ENCODE measurements around the gene GDF10. TPM values are rescaled to one million over a fixed set of nuclear protein-coding genes. Genes with fewer than 3 reads are reported as not detected.
A peak's percentile ranks its signal among the peaks of the same experiment; 100 is the strongest.

Gene GDF10
- total RNA-seq, 4 donors from 2014 or later: 0.23 to 3.9 (median 1.0) TPM

DNA sequence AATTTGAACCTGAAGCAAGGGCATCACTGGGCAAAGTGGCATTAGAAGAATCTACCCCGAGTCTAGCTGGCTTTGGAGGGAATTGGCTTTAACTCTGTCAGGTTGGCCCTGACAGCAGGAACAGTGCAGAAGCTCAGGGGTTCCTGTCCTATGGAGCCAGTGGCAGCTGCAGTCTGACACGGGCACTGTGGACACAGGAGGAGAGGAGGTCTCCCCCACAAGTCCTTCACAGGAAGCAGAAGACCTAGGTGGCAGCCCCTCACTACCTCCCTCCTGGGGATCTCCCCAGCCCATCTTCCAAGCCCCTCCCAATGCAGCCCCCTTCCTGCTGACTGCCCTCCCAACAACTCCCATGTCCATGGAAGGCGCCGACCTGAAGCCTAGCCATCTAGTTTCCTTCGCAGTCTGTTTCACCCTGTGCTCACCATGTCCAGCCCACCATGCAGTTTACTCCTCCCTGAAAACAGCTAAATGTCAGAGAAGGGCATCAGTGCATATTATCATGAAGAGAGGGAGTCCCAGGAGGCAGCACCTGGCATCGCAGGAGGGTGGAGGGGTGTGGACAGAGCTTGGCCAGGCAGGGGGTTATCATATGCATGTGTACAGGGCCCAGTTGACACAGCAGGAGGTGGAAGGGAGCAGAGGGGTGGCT, 17.9 kb upstream of the GDF10 start:
- intact Hi-C loops (cut with DNase I; ENCODE audit: low total_unique reads): no loop called here
- DNase-seq (ENCODE audit: low spot score in 2 of 2): peak in 1 of 2 donors; percentile 76
- 84 to 89% methylated on average over 6 of the region's 6 CpGs for WGBS, 2 donors
- no peak for TF ChIP-seq POLR2A (IDR thresholded peaks at IDR 0.05)
- TF ChIP-seq, protein P1, sequence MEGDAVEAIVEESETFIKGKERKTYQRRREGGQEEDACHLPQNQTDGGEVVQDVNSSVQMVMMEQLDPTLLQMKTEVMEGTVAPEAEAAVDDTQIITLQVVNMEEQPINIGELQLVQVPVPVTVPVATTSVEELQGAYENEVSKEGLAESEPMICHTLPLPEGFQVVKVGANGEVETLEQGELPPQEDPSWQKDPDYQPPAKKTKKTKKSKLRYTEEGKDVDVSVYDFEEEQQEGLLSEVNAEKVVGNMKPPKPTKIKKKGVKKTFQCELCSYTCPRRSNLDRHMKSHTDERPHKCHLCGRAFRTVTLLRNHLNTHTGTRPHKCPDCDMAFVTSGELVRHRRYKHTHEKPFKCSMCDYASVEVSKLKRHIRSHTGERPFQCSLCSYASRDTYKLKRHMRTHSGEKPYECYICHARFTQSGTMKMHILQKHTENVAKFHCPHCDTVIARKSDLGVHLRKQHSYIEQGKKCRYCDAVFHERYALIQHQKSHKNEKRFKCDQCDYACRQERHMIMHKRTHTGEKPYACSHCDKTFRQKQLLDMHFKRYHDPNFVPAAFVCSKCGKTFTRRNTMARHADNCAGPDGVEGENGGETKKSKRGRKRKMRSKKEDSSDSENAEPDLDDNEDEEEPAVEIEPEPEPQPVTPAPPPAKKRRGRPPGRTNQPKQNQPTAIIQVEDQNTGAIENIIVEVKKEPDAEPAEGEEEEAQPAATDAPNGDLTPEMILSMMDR (IDR thresholded peaks at IDR 0.05): no peak
- no peak overlapping the region for H3K4me3 ChIP-seq (ENCODE audit: low read depth, poor library complexity, severe bottlenecking)

DNA sequence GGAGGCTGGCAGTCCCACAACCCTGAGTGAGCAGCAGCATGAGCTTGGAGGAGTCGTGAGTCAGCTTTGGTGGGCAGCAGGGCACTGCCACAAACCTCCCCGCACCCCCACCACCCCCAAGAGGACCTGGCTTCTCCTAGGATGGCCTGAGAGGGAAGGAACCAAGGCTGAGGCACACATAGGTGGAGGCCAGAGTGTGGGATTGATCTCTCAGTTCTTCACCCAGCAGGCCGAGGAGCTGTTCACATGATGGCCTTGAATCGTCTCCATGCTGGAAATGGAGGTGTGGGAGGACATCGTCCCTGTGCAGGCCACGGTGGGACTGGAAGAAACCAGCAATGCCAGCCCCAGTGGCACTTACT, 17.4 kb upstream of the GDF10 start:
- peak in 1 of 2 donors; percentile 70 for DNase-seq (ENCODE audit: low spot score in 2 of 2)
- intact Hi-C loops (cut with DNase I; ENCODE audit: low total_unique reads): no loop called here
- TF ChIP-seq, protein P1 (IDR thresholded peaks at IDR 0.05): no peak
- no peak for TF ChIP-seq POLR2A (IDR thresholded peaks at IDR 0.05)
- no peak overlapping the region for H3K4me3 ChIP-seq (ENCODE audit: low read depth, poor library complexity, severe bottlenecking)
- WGBS, 2 donors: 94 to 99% methylated on average over 6 of the region's 6 CpGs

GRCh38 chr10:47283101-47283630, 16.8 kb upstream of the GDF10 start:
- DNase-seq (ENCODE audit: low spot score in 2 of 2): no peak
- H3K4me3 ChIP-seq (ENCODE audit: low read depth, poor library complexity, severe bottlenecking): no peak overlapping the region
- WGBS, 2 donors: 84 to 95% methylated on average over 8 to 9 of the region's 9 CpGs
- intact Hi-C loops (cut with DNase I; ENCODE audit: low total_unique reads): no loop called here
- no peak for TF ChIP-seq POLR2A (IDR thresholded peaks at IDR 0.05)
- TF ChIP-seq, protein P1 (IDR thresholded peaks at IDR 0.05): no peak

GRCh38 chr10:47283848-47284247, 16.1 kb upstream of the GDF10 start:
- H3K4me3 ChIP-seq (ENCODE audit: low read depth, poor library complexity, severe bottlenecking): no peak overlapping the region
- intact Hi-C loops (cut with DNase I; ENCODE audit: low total_unique reads): no loop called here
- DNase-seq (ENCODE audit: low spot score in 2 of 2): peak in 1 of 2 donors; percentile 50
- TF ChIP-seq, protein P1 (IDR thresholded peaks at IDR 0.05): no peak
- TF ChIP-seq POLR2A (IDR thresholded peaks at IDR 0.05): no peak

DNA sequence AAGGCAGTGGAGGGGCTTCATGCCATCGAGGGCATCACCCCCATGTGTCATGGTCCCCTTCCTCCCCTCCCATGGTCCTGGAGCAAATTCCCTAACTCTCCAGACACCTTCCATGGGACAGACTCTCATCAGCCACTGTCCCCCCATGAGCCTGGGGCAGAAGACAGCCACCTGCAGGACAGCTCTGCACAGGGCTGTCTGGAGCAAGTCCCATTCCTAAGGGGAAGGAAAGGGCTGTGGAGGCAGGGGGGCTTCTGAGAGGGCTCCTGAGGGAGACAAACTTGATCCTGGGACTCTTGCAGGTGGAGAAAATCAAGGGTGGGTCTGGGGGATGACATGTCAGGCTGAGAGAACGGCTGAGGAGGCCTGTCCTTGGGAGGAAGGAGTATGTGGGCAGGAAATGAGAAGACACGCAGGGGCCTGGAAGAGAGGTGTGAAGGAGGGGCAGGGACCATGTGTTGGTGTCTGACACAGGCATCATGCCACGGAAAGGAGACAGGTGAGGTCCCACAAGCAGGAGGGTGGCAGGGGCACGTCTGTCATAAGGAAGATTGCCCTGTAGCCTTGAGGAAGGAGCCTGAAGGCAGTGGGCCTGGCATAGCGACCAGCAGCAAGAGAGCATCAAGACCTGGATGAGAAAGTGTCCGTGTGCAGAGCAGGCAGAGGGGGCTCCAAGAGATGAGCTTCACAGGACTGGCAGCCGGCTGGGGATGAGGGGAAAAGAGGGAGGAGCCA, 14.4 kb upstream of the GDF10 start:
- 73 to 83% methylated on average over 8 of the region's 8 CpGs for WGBS, 2 donors
- intact Hi-C loops (cut with DNase I; ENCODE audit: low total_unique reads): no loop called here
- DNase-seq (ENCODE audit: low spot score in 2 of 2): peak in 1 of 2 donors; percentile 68
- no peak for TF ChIP-seq POLR2A (IDR thresholded peaks at IDR 0.05)
- TF ChIP-seq, protein P1 (IDR thresholded peaks at IDR 0.05): no peak
- H3K4me3 ChIP-seq (ENCODE audit: low read depth, poor library complexity, severe bottlenecking): no peak overlapping the region

Data from lower leg skin (tissue), 4 donors.